ENCODE data around the gene ALG6.
"Not testable (repeated sequence)": the region's sequence is repeated elsewhere in the genome, so short reads cannot be mapped to it uniquely, and the experiment has no call there.

Gene ALG6

GRCh38 chr1:63414691-63415365 lies 47.4 kb downstream of the ALG6 start:
- DNase-seq (ENCODE audit: low spot score) = no peak

GRCh38 chr1:63418101-63418500 lies 50.7 kb downstream of the ALG6 start:
- DNase-seq (ENCODE audit: low spot score) = no peak

GRCh38 chr1:63420746-63421145 lies 53.3 kb downstream of the ALG6 start:
- DNase-seq (ENCODE audit: low spot score) = not testable (repeated sequence)

GRCh38 chr1:63423649-63424048 lies 56.2 kb downstream of the ALG6 start:
- no peak for DNase-seq (ENCODE audit: low spot score)

GRCh38 chr1:63428815-63429214 lies 61.4 kb downstream of the ALG6 start:
- DNase-seq (ENCODE audit: low spot score) = no peak

- no peak for DNase-seq (ENCODE audit: low spot score)
These were observed 61.9 kb downstream of the ALG6 start for GRCh38 chr1:63429281-63429680.

- DNase-seq (ENCODE audit: low spot score) = no peak
These were observed 67.7 kb downstream of the ALG6 start for GRCh38 chr1:63435161-63435560.

GRCh38 chr1:63442141-63442475 lies 74.7 kb downstream of the ALG6 start:
- DNase-seq (ENCODE audit: low spot score) = no peak

GRCh38 chr1:63448731-63449246 lies 81.4 kb downstream of the ALG6 start:
- no peak for DNase-seq (ENCODE audit: low spot score)

GRCh38 chr1:63450416-63450815 lies 83.0 kb downstream of the ALG6 start:
- no peak for DNase-seq (ENCODE audit: low spot score)

GRCh38 chr1:63453232-63453631 lies 85.8 kb downstream of the ALG6 start:
- no peak for DNase-seq (ENCODE audit: low spot score)

GRCh38 chr1:63454269-63454668 lies 86.8 kb downstream of the ALG6 start:
- no peak for DNase-seq (ENCODE audit: low spot score)

- DNase-seq (ENCODE audit: low spot score) = no peak
These were observed 91.3 kb downstream of the ALG6 start for GRCh38 chr1:63458750-63459149.

- no peak for DNase-seq (ENCODE audit: low spot score)
These were observed 94.3 kb downstream of the ALG6 start for GRCh38 chr1:63461661-63462230.

- no peak for DNase-seq (ENCODE audit: low spot score)
These were observed 95.8 kb downstream of the ALG6 start for GRCh38 chr1:63463248-63463647.

- no peak for DNase-seq (ENCODE audit: low spot score)
These were observed 98.8 kb downstream of the ALG6 start for GRCh38 chr1:63466181-63466580.

- no peak for DNase-seq (ENCODE audit: low spot score)
These were observed 99.3 kb downstream of the ALG6 start for GRCh38 chr1:63466759-63467158.

- DNase-seq (ENCODE audit: low spot score) = not testable (repeated sequence)
These were observed 101.3 kb downstream of the ALG6 start for GRCh38 chr1:63468683-63469082.

GRCh38 chr1:63475761-63476160 lies 108.3 kb downstream of the ALG6 start:
- DNase-seq (ENCODE audit: low spot score) = no peak

GRCh38 chr1:63480057-63480456 lies 112.6 kb downstream of the ALG6 start:
- no peak for DNase-seq (ENCODE audit: low spot score)

GRCh38 chr1:63486629-63487028 lies 119.2 kb downstream of the ALG6 start:
- no peak for DNase-seq (ENCODE audit: low spot score)

- DNase-seq (ENCODE audit: low spot score) = no peak
These were observed 120.1 kb downstream of the ALG6 start for GRCh38 chr1:63487336-63488065.
